ENCODE data around the gene INO80.

INO80 gene

GRCh38 chr15:40952901-40953712 is 163.0 kb downstream of the INO80 start, which contains the start of gene CHAC1:
Gene CHAC1 (plus strand): TSS chr15:40953471. CDS start chr15:40953584, 113 bp downstream.
- no peaks in the 10 kb centered on the region for H3K27me3 ChIP-seq (ENCODE audit: insufficient read depth, low read length)
- TF ChIP-seq EZH2 (IDR thresholded peaks at IDR 0.05; ENCODE audit: borderline replicate concordance, low read length): no peak
- TF ChIP-seq, protein P1, sequence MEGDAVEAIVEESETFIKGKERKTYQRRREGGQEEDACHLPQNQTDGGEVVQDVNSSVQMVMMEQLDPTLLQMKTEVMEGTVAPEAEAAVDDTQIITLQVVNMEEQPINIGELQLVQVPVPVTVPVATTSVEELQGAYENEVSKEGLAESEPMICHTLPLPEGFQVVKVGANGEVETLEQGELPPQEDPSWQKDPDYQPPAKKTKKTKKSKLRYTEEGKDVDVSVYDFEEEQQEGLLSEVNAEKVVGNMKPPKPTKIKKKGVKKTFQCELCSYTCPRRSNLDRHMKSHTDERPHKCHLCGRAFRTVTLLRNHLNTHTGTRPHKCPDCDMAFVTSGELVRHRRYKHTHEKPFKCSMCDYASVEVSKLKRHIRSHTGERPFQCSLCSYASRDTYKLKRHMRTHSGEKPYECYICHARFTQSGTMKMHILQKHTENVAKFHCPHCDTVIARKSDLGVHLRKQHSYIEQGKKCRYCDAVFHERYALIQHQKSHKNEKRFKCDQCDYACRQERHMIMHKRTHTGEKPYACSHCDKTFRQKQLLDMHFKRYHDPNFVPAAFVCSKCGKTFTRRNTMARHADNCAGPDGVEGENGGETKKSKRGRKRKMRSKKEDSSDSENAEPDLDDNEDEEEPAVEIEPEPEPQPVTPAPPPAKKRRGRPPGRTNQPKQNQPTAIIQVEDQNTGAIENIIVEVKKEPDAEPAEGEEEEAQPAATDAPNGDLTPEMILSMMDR (IDR thresholded peaks at IDR 0.05; ENCODE audit: low read length): no peak
- H3K9ac ChIP-seq (ENCODE audit: low read length): peak within 1 kb of the TSS; percentile 71
- no peak within 1 kb of the TSS for H3K27ac ChIP-seq (ENCODE audit: low read depth, low read length, poor library complexity, severe bottlenecking)
- peak within 1 kb of the TSS; percentile 67 for H3K4me3 ChIP-seq (ENCODE audit: low read depth, low read length, poor library complexity, severe bottlenecking)
- H4K20me1 ChIP-seq (ENCODE audit: insufficient read depth, low read length): no peaks in the 10 kb centered on the region
- H3F3A ChIP-seq (ENCODE audit: insufficient read depth, low read length): no peaks in the 10 kb centered on the region
- no peaks in the 10 kb centered on the region; the same call in 1 of the 2 replicates for H3K36me3 ChIP-seq (ENCODE audit: insufficient read depth, low read length)
- no peaks in the 10 kb centered on the region for H3K9me3 ChIP-seq (ENCODE audit: low read length)
- H2AFZ ChIP-seq (ENCODE audit: low read length): no peak within 1 kb of the TSS
- H3K4me2 ChIP-seq (ENCODE audit: low read length): peak within 1 kb of the TSS; percentile 79
- no peaks in the 10 kb centered on the region for H3K9me2 ChIP-seq (ENCODE audit: low read depth, low read length)
- H3K79me2 ChIP-seq (ENCODE audit: insufficient read depth, low read length): no peaks in the 10 kb centered on the region
- H3K4me1 ChIP-seq (ENCODE audit: insufficient read depth, low read length, severe bottlenecking): peaks cover 20% of the 10 kb centered on the region

- no peak for TF ChIP-seq EZH2 (IDR thresholded peaks at IDR 0.05; ENCODE audit: borderline replicate concordance, low read length)
- TF ChIP-seq, protein P1 (IDR thresholded peaks at IDR 0.05; ENCODE audit: low read length): no peak
- Histone ChIP-seq H3K27ac (ENCODE audit: low read depth, low read length, poor library complexity, severe bottlenecking) (no peak overlapping the region), H3K4me2 (ENCODE audit: low read length) (peak overlapping the region; percentile 79), H3K9me2 (ENCODE audit: low read depth, low read length) (no peaks in the 10 kb centered on the region), H3K4me1 (ENCODE audit: insufficient read depth, low read length, severe bottlenecking) (peaks cover 20% of the 10 kb centered on the region), H3K36me3 (ENCODE audit: insufficient read depth, low read length) (no peaks in the 10 kb centered on the region; the same call in 1 of the 2 replicates), H3F3A (ENCODE audit: insufficient read depth, low read length) (no peaks in the 10 kb centered on the region), H3K4me3 (ENCODE audit: low read depth, low read length, poor library complexity, severe bottlenecking) (peak overlapping the region; percentile 67), H3K9me3 (ENCODE audit: low read length) (no peaks in the 10 kb centered on the region), H3K9ac (ENCODE audit: low read length) (peak overlapping the region; percentile 71), H2AFZ (ENCODE audit: low read length) (no peak overlapping the region), H3K27me3 (ENCODE audit: insufficient read depth, low read length) (no peaks in the 10 kb centered on the region), H3K79me2 (ENCODE audit: insufficient read depth, low read length) (no peaks in the 10 kb centered on the region), H4K20me1 (ENCODE audit: insufficient read depth, low read length) (no peaks in the 10 kb centered on the region)
Measured at GRCh38 chr15:40952301-40952900, 163.7 kb downstream of the INO80 start.

DNA sequence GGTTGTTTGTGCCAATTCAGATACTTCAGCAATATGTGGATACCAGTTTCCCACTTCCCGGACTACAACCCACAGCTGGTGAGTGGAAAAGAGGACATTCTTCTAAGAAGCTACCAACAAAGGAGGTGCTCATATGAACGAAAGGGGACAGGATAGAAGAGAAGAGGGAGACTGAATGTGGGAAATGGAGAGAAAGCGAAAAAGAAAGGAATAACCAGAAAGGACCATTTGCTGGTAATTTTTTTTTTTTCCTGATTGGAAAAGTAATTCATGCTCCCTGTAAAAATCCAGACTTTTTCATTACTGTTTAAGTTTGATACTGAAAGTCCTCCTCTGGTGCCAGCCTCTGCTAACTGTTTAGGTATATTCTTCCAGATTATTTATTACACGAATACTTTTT is 164.3 kb downstream of the INO80 start:
- Histone ChIP-seq H4K20me1 (ENCODE audit: insufficient read depth, low read length) (no peaks in the 10 kb centered on the region), H3K79me2 (ENCODE audit: insufficient read depth, low read length) (no peaks in the 10 kb centered on the region), H3F3A (ENCODE audit: insufficient read depth, low read length) (no peaks in the 10 kb centered on the region), H3K36me3 (ENCODE audit: insufficient read depth, low read length) (no peaks in the 10 kb centered on the region; the same call in 1 of the 2 replicates), H3K4me3 (ENCODE audit: low read depth, low read length, poor library complexity, severe bottlenecking) (no peak overlapping the region), H3K4me2 (ENCODE audit: low read length) (peak overlapping the region; percentile 79; the same call in 1 of the 2 replicates), H3K9me2 (ENCODE audit: low read depth, low read length) (no peaks in the 10 kb centered on the region), H3K4me1 (ENCODE audit: insufficient read depth, low read length, severe bottlenecking) (peaks cover 20% of the 10 kb centered on the region), H2AFZ (ENCODE audit: low read length) (no peak overlapping the region), H3K9ac (ENCODE audit: low read length) (no peak overlapping the region), H3K27ac (ENCODE audit: low read depth, low read length, poor library complexity, severe bottlenecking) (no peak overlapping the region), H3K27me3 (ENCODE audit: insufficient read depth, low read length) (no peaks in the 10 kb centered on the region), H3K9me3 (ENCODE audit: low read length) (no peaks in the 10 kb centered on the region)
- TF ChIP-seq EZH2 (IDR thresholded peaks at IDR 0.05; ENCODE audit: borderline replicate concordance, low read length): no peak
- TF ChIP-seq, protein P1 (IDR thresholded peaks at IDR 0.05; ENCODE audit: low read length): no peak

All from OCI-LY1 (cell line).